CD1c-positive myeloid dendritic cell (primary cell): Measurements from ENCODE around the gene UCN3.
"Not testable (repeated sequence)": the region's sequence is repeated elsewhere in the genome, so short reads cannot be mapped to it uniquely, and the experiment has no call there.

Experiments used
- DNase-seq: peaks from one replicate; pipeline ENCODE4 v3.0.0-alpha.2; 2016; ENCODE audit errors: extremely low spot score

Gene UCN3

DNA sequence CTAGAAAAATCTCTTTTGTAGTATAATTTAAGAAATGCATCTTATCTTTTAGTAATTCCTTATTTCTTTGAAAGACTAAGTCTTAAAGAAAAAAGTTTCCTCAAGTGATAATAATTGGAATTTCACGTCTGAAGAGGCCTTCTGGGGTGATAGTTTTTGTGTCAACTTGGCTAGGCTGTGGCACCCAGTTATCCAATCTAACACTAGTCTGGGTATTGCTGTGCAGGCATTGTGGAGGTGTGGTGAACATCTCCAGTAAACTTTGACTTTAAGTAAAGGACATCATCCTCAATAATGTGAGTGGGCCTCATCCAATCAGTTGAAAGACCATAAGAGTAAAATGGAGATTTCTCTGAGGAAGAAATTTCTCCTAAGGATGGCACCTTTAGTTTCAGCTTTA, 42.2 kb downstream of the UCN3 start:
- no peak for DNase-seq

DNA sequence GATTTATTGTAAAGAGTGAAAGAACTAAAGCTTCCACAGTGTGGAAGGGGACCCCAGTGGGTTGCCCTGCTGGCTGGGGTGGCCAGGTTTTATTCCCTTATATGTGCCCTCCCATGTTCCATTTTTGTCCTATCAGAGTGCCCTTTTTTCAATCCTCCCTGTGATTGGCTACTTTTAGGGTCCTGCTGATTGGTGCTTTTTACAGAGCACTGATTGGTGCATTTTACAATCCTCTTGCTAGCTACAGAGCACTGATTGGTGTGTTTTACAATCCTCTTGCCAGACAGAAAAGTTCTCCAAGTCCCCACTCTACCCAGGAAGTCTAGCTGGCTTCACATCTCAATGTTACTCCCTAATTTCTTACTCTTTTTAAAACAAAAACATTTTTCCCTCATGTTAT, 46.0 kb downstream of the UCN3 start:
- not testable (repeated sequence) for DNase-seq

- DNase-seq, result no peak
Observed at GRCh38 chr10:5411941-5412276, 47.1 kb downstream of the UCN3 start.

DNA sequence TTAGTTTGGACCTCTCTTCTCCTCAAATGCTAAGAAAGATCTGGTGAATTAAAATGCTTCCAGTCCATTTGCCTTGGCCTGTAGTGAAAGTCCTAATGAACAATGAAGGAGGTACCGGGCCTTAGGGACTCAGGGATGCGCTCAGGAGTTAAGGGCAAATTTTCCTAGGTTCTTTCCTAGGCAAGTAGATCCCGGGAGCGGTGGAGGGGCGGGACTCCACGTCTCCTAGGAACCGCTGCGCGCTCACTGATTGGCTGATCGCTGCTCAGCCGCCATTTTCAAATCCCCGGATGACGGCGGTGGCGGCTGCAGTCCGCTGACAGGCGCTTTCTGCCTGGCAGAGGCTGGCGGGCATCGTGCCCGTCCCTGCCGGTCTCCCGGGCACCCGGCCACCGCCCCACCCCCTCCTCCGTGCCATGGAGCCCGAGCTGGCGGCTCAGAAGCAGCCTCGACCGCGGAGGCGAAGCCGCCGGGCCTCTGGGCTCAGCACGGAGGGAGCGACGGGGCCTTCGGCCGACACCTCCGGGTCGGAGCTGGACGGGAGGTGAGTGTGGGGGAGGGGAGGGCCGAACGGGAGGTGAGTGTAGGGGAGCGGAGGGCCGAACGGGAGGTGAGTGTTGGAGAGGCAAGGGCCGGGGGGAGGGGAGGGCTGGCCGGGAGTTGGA, 47.6 kb downstream of the UCN3 start, which contains the start of gene NET1:
Gene NET1, plus strand, starts transcription at position 281 of the 665 bp plus-strand sequence. Its CDS starts 136 bp downstream, at position 417.
- peak; percentile 85 for DNase-seq

DNA sequence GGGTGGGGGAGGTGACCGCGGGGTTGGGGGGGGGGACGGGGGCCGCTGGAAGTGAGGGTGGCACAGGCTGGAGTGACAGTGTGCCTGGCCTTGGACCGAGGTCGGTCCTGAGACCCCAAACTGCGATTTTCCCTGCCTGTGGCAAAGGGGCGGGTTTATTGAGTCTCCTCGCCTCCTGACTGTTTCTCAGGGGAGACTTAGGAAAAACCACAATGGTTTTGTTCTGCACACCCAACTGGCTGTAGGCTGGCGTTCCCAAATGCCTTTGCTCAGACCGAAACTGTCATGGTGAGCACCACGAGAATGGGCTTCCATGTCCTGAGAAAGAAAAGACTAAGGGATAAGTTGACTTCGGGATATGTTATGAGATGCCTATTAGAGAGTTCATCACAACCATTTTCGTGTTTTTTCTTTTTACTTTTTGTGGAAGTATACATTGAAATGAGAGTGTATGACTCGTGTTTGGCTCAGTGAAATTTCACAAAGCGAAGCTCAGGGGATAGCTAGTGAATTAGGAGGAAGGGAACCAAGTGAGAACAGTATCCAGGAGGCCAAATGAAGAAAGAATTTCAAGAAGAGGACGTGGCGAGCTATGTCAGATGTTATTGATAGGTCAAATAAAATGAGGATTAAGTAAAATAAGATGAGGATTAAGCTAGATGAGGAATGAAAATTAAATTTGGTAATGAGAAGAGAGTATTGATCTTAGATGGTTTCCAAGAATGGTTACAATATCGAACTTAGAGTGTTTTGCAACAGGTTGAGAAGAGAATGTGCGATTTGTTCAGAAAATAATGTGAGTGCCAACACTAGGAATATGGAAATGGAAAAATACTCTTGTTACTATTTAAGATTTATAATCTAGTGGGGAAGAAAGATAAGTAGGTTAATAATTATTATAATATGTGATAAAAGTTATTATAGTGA, 48.5 kb downstream of the UCN3 start:
- DNase-seq, result peak; percentile 21

GRCh38 chr10:5416981-5417380, 52.2 kb downstream of the UCN3 start:
- DNase-seq, result no peak

GRCh38 chr10:5418584-5418983, 53.8 kb downstream of the UCN3 start:
- DNase-seq, result no peak

GRCh38 chr10:5419466-5420094, 54.8 kb downstream of the UCN3 start:
- no peak for DNase-seq

GRCh38 chr10:5423771-5424170, 59.0 kb downstream of the UCN3 start:
- DNase-seq, result no peak
